IMR-90 (cell line): ENCODE results near the gene RGS16. TPM values are rescaled to one million over a fixed set of nuclear protein-coding genes. Genes with fewer than 3 reads are reported as not detected.

Source experiments
- ATAC-seq: fragments of 200-7000 bp; cut with Tn5 transposase; 2 replicates; pipeline ENCODE4 v1.9.1; 2020; ENCODE audit warnings: low read depth, mild to moderate bottlenecking, moderate library complexity
- Bru-seq: library from RNA; stranded (reverse); fragments of 400-500 nt; gene quantifications from one replicate; lab custom pipeline; 2021; lab: Mats Ljungman, UMichigan
- BruChase-seq, 2 experiments: library from RNA; stranded (reverse); fragments of 400-500 nt; gene quantifications; one replicate each; lab custom pipeline; 2021; lab: Mats Ljungman, UMichigan
- BruUV-seq: library from RNA; stranded (reverse); fragments of 400-500 nt; replicated peaks from 2 replicates; lab custom pipeline; 2021; lab: Mats Ljungman, UMichigan
- CTCF ChIA-PET: fragments of 300-600 bp; formaldehyde crosslinking; extraction: SDS; loops from one replicate; lab custom pipeline; 2021; ENCODE audit warnings: antibody characterized with exemption; lab: Yijun Ruan, JAX
- POLR2A ChIA-PET: fragments of 300-600 bp; sonication (Branson Sonifier 250); formaldehyde crosslinking; loops from one replicate; lab custom pipeline; 2022; ENCODE audit warnings: antibody characterized with exemption; ENCODE audit not compliant: unreplicated experiment; lab: Charles Lee
- DNase-seq: peaks from one replicate; pipeline ENCODE4 v3.0.0; 2013
- H2AFZ ChIP-seq: replicated peaks from 2 replicates; pipeline ENCODE3; 2013; ENCODE audit warnings: low read length, mild to moderate bottlenecking; ENCODE audit not compliant: poor library complexity
- H2AK5ac ChIP-seq: 2 replicates; pipeline ENCODE4 v1.6.1; 2013; ENCODE audit warnings: low read depth, low read length, inconsistent platforms
- H2AK9ac ChIP-seq: replicated peaks from 2 replicates; pipeline ENCODE3; 2013; ENCODE audit warnings: mild to moderate bottlenecking, low read depth, low read length, moderate library complexity; ENCODE audit not compliant: poor library complexity
- H2BK120ac ChIP-seq: 2 replicates; pipeline ENCODE4 v1.6.1; 2013; ENCODE audit warnings: low read depth, low read length, inconsistent platforms
- H2BK15ac ChIP-seq: 3 replicates; pipeline ENCODE4 v1.6.1; 2013; ENCODE audit warnings: low read depth, low read length, inconsistent platforms
- H2BK20ac ChIP-seq: 2 replicates; pipeline ENCODE4 v1.6.1; 2013; ENCODE audit warnings: low read depth, mild to moderate bottlenecking, inconsistent platforms, low read length, moderate library complexity
- H2BK5ac ChIP-seq: 2 replicates; pipeline ENCODE4 v1.6.1; 2013; ENCODE audit warnings: mild to moderate bottlenecking, low read depth, low read length, inconsistent platforms; ENCODE audit not compliant: poor library complexity, severe bottlenecking
- H3K14ac ChIP-seq: replicated peaks from 2 replicates; pipeline ENCODE4 v1.6.1; 2013; ENCODE audit warnings: low read depth, low read length, inconsistent platforms
- H3K18ac ChIP-seq: 2 replicates; pipeline ENCODE4 v1.6.1; 2013; ENCODE audit warnings: low read depth, low read length, control low read depth
- H3K23ac ChIP-seq: 2 replicates; pipeline ENCODE4 v1.6.1; 2013; ENCODE audit warnings: low read depth, low read length, inconsistent platforms
- H3K27ac ChIP-seq: 2 replicates; pipeline ENCODE4 v1.5.1; 2013; ENCODE audit warnings: mild to moderate bottlenecking, control low read depth, low read length; ENCODE audit not compliant: insufficient read depth
- H3K27me3 ChIP-seq: 2 replicates; pipeline ENCODE4 v1.6.1; 2013; ENCODE audit warnings: low read length; ENCODE audit not compliant: control insufficient read depth, insufficient read depth
- H3K36me3 ChIP-seq: 2 replicates; pipeline ENCODE4 v1.6.1; 2013; ENCODE audit warnings: low read length, mixed read lengths; ENCODE audit not compliant: control insufficient read depth, insufficient read depth
- H3K4ac ChIP-seq: 2 replicates; pipeline ENCODE4 v1.6.1; 2013; ENCODE audit warnings: low read depth, low read length, inconsistent platforms
- H3K4me1 ChIP-seq: 2 replicates; pipeline ENCODE4 v1.6.1; 2013; ENCODE audit warnings: low read length, mixed read lengths; ENCODE audit not compliant: control insufficient read depth, insufficient read depth
- H3K4me2 ChIP-seq: 2 replicates; pipeline ENCODE4 v1.6.1; 2013; ENCODE audit warnings: low read depth, mild to moderate bottlenecking, control low read depth, low read length, moderate library complexity
- H3K4me3 ChIP-seq: 2 replicates; pipeline ENCODE4 v1.5.1; 2013; ENCODE audit warnings: low read depth, mild to moderate bottlenecking, control low read depth, low read length, moderate library complexity; ENCODE audit not compliant: insufficient read depth
- H3K56ac ChIP-seq: 2 replicates; pipeline ENCODE4 v1.6.1; 2013; ENCODE audit warnings: low read length, inconsistent platforms; ENCODE audit not compliant: insufficient read depth; ENCODE audit errors: extremely low read depth
- H3K79me1 ChIP-seq, 2 experiments: 2 replicates each; pipeline ENCODE4 v1.6.1; 2013; ENCODE audit warnings: low read length in 2 of 2, inconsistent platforms in 1 of 2, low read depth in 1 of 2
- H3K9ac ChIP-seq: 2 replicates; pipeline ENCODE4 v1.6.1; 2013; ENCODE audit warnings: low read depth, low read length, control low read depth
- H3K9me1 ChIP-seq: 2 replicates; pipeline ENCODE4 v1.6.1; 2013; ENCODE audit warnings: low read length, inconsistent platforms; ENCODE audit not compliant: insufficient read depth
- H3K9me3 ChIP-seq: 2 replicates; pipeline ENCODE4 v1.6.1; 2013; ENCODE audit warnings: low read length; ENCODE audit not compliant: control insufficient read depth, insufficient read depth
- H4K20me1 ChIP-seq: 2 replicates; pipeline ENCODE4 v1.6.1; 2013; ENCODE audit warnings: low read length, inconsistent platforms; ENCODE audit not compliant: insufficient read depth
- H4K5ac ChIP-seq: 2 replicates; pipeline ENCODE4 v1.6.1; 2013; ENCODE audit warnings: mild to moderate bottlenecking, low read depth, low read length, control low read depth
- H4K8ac ChIP-seq, 2 experiments: 2 replicates each; pipeline ENCODE4 v1.6.1; 2013; ENCODE audit warnings: low read depth in 2 of 2, low read length in 2 of 2, control low read depth in 1 of 2, inconsistent platforms in 1 of 2
- H4K91ac ChIP-seq: 2 replicates; pipeline ENCODE4 v1.6.1; 2013; ENCODE audit warnings: low read depth, low read length, inconsistent platforms; ENCODE audit not compliant: insufficient read depth
- BHLHE40 ChIP-seq: fragments of 150-350 bp; IDR thresholded peaks from 2 replicates; pipeline ENCODE4 v1.6.1; 2016; ENCODE audit warnings: mild to moderate bottlenecking, low read depth, low read length
- CHD1 ChIP-seq: IDR thresholded peaks from 2 replicates; pipeline ENCODE4 v1.6.1; 2012; ENCODE audit warnings: low read depth, low read length, improper control_type of control experiment
- CTCF ChIP-seq: conservative IDR thresholded peaks from 2 replicates; pipeline ENCODE4 v1.5.1; 2012; ENCODE audit warnings: mild to moderate bottlenecking, low read depth, low read length, improper control_type of control experiment
- ELK1 ChIP-seq: fragments of 150-350 bp; IDR thresholded peaks from 2 replicates; pipeline ENCODE4 v1.6.1; 2016; ENCODE audit warnings: low read depth, mild to moderate bottlenecking, low read length, moderate library complexity, borderline replicate concordance
- FOS ChIP-seq: fragments of 150-350 bp; IDR thresholded peaks from 2 replicates; pipeline ENCODE4 v1.6.1; 2016; ENCODE audit warnings: low read depth, low read length
- MXI1 ChIP-seq: IDR thresholded peaks from 2 replicates; pipeline ENCODE4 v1.6.1; 2012; ENCODE audit warnings: low read depth, mild to moderate bottlenecking, low read length, moderate library complexity, borderline replicate concordance
- NFE2L2 ChIP-seq: fragments of 150-350 bp; IDR thresholded peaks from 2 replicates; pipeline ENCODE4 v1.6.1; 2016; ENCODE audit warnings: low read depth, mild to moderate bottlenecking, low read length
- RCOR1 ChIP-seq: IDR thresholded peaks from 2 replicates; pipeline ENCODE4 v1.6.1; 2012; ENCODE audit warnings: mild to moderate bottlenecking, low read length, improper control_type of control experiment; ENCODE audit not compliant: insufficient replicate concordance
- SMC3 ChIP-seq: fragments of 150-350 bp; IDR thresholded peaks from 2 replicates; pipeline ENCODE4 v1.6.1; 2016; ENCODE audit warnings: low read depth, mild to moderate bottlenecking, antibody characterized with exemption, low read length, moderate library complexity
- USF2 ChIP-seq: fragments of 150-350 bp; IDR thresholded peaks from 2 replicates; pipeline ENCODE4 v1.6.1; 2017; ENCODE audit warnings: mild to moderate bottlenecking, antibody characterized with exemption, low read length, low read depth
- WGBS, 2 experiments: methylation state at CpG; one replicate each; pipeline versions ENCODE4 v1.1.5 to v1.1.7; 2013; ENCODE audit warnings: missing lambda C conversion rate in 2 of 2; ENCODE audit not compliant: insufficient read length in 1 of 2; ENCODE audit errors: extremely low coverage in 2 of 2; 5-methylcytosine and 5-hydroxymethylcytosine counted together
- dilution Hi-C: fragments of 300-500 bp; cut with HindIII; formaldehyde crosslinking; loops from one replicate; pipeline ENCODE4 v1.14.3; 2018; ENCODE audit warnings: low sequenced_read_pairs; ENCODE audit not compliant: unreplicated experiment
- in situ Hi-C: fragments of 300-500 bp; cut with MboI; formaldehyde crosslinking; loops from 3 replicates; pipeline ENCODE4 v1.14.3; 2019; ENCODE audit warnings: low sequenced_read_pairs, inconsistent platforms, mixed read lengths
- intact Hi-C: fragments of 100-400 bp; cut with micrococcal nuclease; formaldehyde crosslinking; loops from 2 replicates; pipeline ENCODE4 v1.10.0; 2022
- long read RNA-seq: library from polyadenylated mRNA; unstranded; transcript quantifications from one replicate; pipeline ENCODE4 v2.0.0, GENCODE V29; 2021; ENCODE audit not compliant: unreplicated experiment
- polyA plus RNA-seq, 3 experiments: library from polyadenylated mRNA; depleted of rRNA; stranded (reverse); fragments of >200 nt; gene quantifications; 2 replicates each; pipeline ENCODE4 v1.2.3, GENCODE V29; 2012; ENCODE audit warnings: low replicate concordance in 1 of 3
- total RNA-seq: library from RNA; depleted of rRNA; stranded (reverse); fragments of >200 nt; gene quantifications from 2 replicates; pipeline ENCODE4 v1.2.3, GENCODE V29; 2012; rRNA removed

The RGS16 gene
- total RNA-seq (0.18 and 0.28 TPM in 2 replicates), polyA plus RNA-seq (2012; rRNA removed) (0.15 and 0.16 TPM in 2 replicates), Bru-seq, nascent RNA (percentile 15 among the genes with signal in this experiment), BruChase-seq, experiment 1, labeled RNA remaining after a 6-hour chase (percentile 19 among the genes with signal in this experiment), BruChase-seq, experiment 2, labeled RNA remaining after a 2-hour chase (percentile 22 among the genes with signal in this experiment)
- polyA plus RNA-seq (2012; cell fraction: cytosol; rRNA removed): 0.08 and 0.15 TPM in 2 replicates
- polyA plus RNA-seq (2012; cell fraction: nucleus; rRNA removed; ENCODE audit: low replicate concordance): 0.36 and 0.70 TPM in 2 replicates
- long read RNA-seq: 0 reads

- no peak within 1 kb of the TSS for H2AK5ac ChIP-seq
- H3K4me1 ChIP-seq: peaks cover 2% of the 10 kb centered on the region; the same call in 1 of the 2 replicates
- H3K79me1 ChIP-seq: no peaks in the 10 kb centered on the region
- no peak within 1 kb of the TSS for H3K23ac ChIP-seq
- no peak within 1 kb of the TSS for H3K56ac ChIP-seq
- dilution Hi-C loops: no loop called here
- H3K9me1 ChIP-seq: no peaks in the 10 kb centered on the region
- H4K5ac ChIP-seq: no peak within 1 kb of the TSS
- H3K9ac ChIP-seq: 0 out of 2 replicates have a peak within 1 kb of the TSS, but pooled peaks have one; percentile 4
- no peak within 1 kb of the TSS for H3K27ac ChIP-seq
- no peak within 1 kb of the TSS; the same call in 1 of the 2 replicates for H3K14ac ChIP-seq
- H3K4me3 ChIP-seq: peak within 1 kb of the TSS; percentile 28
- no peak within 1 kb of the TSS for H2BK20ac ChIP-seq
- H3K18ac ChIP-seq: no peak within 1 kb of the TSS
- DNase-seq (peak; percentile 62), ATAC-seq (peak; percentile 99)
- no peaks in the 10 kb centered on the region for H3K9me3 ChIP-seq
- in situ Hi-C loops: no loop called here
- H3K36me3 ChIP-seq: no peaks in the 10 kb centered on the region
- POLR2A ChIA-PET: no interaction called here
- H3K27me3 ChIP-seq: peaks cover 13% of the 10 kb centered on the region
- peak within 1 kb of the TSS; percentile 91 for H2AFZ ChIP-seq
- 4% methylated on average over 10 of the region's 44 CpGs; no CpG with 5 or more reads in 1 of the 2 experiments for WGBS, 2 experiments
- H4K91ac ChIP-seq: no peak within 1 kb of the TSS
- peak within 1 kb of the TSS; percentile 19 for H2AK9ac ChIP-seq
- no peak within 1 kb of the TSS for H3K4ac ChIP-seq
- peak within 1 kb of the TSS; percentile 93 for H3K4me2 ChIP-seq
- intact Hi-C loops: loop anchor here (5.0 kb wide), 1 partner anchor 233 kb away; the partner anchor contains the start of gene DHX9
- CTCF ChIA-PET: interaction anchor here (0.9 to 1.9 kb wide), 5 partner anchors 9 to 182 kb away, joined by 3 to 8 read pairs (median 5); no protein-coding TSS in a partner anchor
- no peak within 1 kb of the TSS for H2BK120ac ChIP-seq
- H4K8ac ChIP-seq: no peak within 1 kb of the TSS
- H2BK15ac ChIP-seq: no peak within 1 kb of the TSS
- H4K20me1 ChIP-seq: no peaks in the 10 kb centered on the region
- no peak within 1 kb of the TSS for H2BK5ac ChIP-seq
- no TSS peak for BruUV-seq
- TF ChIP-seq USF2: no peak; the same call in 1 of the 2 replicates
- TF ChIP-seq RCOR1: no peak
- no peak for TF ChIP-seq ELK1
- no peak for TF ChIP-seq MXI1
- TF ChIP-seq CHD1: no peak
- no peak for TF ChIP-seq SMC3
- TF ChIP-seq BHLHE40: no peak
- TF ChIP-seq FOS: no peak
- TF ChIP-seq NFE2L2: no peak
- no peak for TF ChIP-seq CTCF
Observed at GRCh38 chr1:182604175-182605164, at the start of gene RGS16. TSS of gene RGS16 (minus strand) at chr1:182604389. CDS start at chr1:182604259, 130 bp downstream.
